Measurements from ENCODE around the gene CDC37. TPM values are rescaled to one million over a fixed set of nuclear protein-coding genes. Genes with fewer than 3 reads are reported as not detected.

The CDC37 gene
- total and polyA plus RNA-seq, 2 experiments from 2014 or later: 144 to 196 TPM

DNA sequence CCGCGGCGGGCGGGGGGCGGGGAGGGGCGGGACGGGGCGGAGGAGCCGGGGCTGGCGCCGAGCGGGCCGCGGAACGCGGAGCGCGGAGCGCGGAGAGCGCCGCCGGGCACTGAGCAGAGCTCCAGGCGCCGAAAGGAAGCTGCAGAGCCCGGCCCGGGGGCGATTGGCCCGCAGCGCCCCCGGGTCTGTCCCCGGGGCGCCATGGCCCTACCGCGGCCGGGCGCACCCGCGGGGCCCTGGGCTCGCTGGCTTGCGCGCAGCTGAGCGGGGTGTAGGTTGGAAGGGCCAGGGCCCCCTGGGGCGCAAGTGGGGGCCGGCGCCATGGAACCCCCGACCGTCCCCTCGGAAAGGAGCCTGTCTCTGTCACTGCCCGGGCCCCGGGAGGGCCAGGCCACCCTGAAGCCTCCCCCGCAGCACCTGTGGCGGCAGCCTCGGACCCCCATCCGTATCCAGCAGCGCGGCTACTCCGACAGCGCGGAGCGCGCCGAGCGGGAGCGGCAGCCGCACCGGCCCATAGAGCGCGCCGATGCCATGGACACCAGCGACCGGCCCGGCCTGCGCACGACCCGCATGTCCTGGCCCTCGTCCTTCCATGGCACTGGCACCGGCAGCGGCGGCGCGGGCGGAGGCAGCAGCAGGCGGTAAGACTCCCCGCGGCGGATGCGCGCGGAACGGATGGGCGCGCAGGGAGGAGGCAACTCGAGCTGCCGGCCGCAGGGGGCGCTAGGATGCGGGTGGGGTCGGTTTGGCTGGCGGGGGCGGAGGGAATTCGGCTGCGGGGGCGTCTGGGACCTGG lies 17.3 kb upstream of the CDC37 start, which contains the start of gene PDE4A:
Gene PDE4A (plus strand): TSS at position 95 of the 796 bp plus-strand sequence. CDS start 227 bp downstream, at position 322.
- peak within 1 kb of the TSS; percentile 83 for H3K4me2 ChIP-seq
- H3K79me2 ChIP-seq: no peaks in the 10 kb centered on the region
- H4K20me1 ChIP-seq (ENCODE audit: insufficient read depth, poor library complexity, severe bottlenecking): no peaks in the 10 kb centered on the region
- peak within 1 kb of the TSS; percentile 40 for H2AFZ ChIP-seq
- H3K9me2 ChIP-seq (replicated peaks; ENCODE audit: insufficient read depth): no peaks in the 10 kb centered on the region
- no peak within 1 kb of the TSS for H3K27ac ChIP-seq
- TF ChIP-seq EZH2 (IDR thresholded peaks at IDR 0.05; ENCODE audit: borderline replicate concordance) (no peak), EZH2phosphoT487 (IDR thresholded peaks at IDR 0.05; ENCODE audit: low read depth, severe bottlenecking, unreplicated experiment) (peak; percentile 26), CTCF (IDR thresholded peaks at IDR 0.05; ENCODE audit: poor library complexity) (peak; percentile 42)
- under 1% methylated on average over 55 of the region's 104 CpGs for WGBS (ENCODE audit: low lambda C conversion rate, missing lambda C conversion rate)
- peaks cover 91% of the 10 kb centered on the region for H3K27me3 ChIP-seq
- H3K4me1 ChIP-seq (ENCODE audit: insufficient read depth): peaks cover 20% of the 10 kb centered on the region
- no peaks in the 10 kb centered on the region for H3K9me3 ChIP-seq (ENCODE audit: low read depth)
- peak; percentile 45 for DNase-seq (ENCODE audit: low spot score)
- H3K36me3 ChIP-seq (replicated peaks; ENCODE audit: insufficient read depth, low read depth): no peaks in the 10 kb centered on the region
- H3K4me3 ChIP-seq: no peak within 1 kb of the TSS

- H3K4me3 ChIP-seq: no peak overlapping the region
- peak overlapping the region; percentile 83 for H3K4me2 ChIP-seq
- DNase-seq (ENCODE audit: low spot score): peak; percentile 28
- peak overlapping the region; percentile 40 for H2AFZ ChIP-seq
- peaks cover 89% of the 10 kb centered on the region for H3K27me3 ChIP-seq
- no peaks in the 10 kb centered on the region for H3K9me2 ChIP-seq (replicated peaks; ENCODE audit: insufficient read depth)
- H3K79me2 ChIP-seq: no peaks in the 10 kb centered on the region
- no peaks in the 10 kb centered on the region for H3K36me3 ChIP-seq (replicated peaks; ENCODE audit: insufficient read depth, low read depth)
- H3K4me1 ChIP-seq (ENCODE audit: insufficient read depth): peaks cover 20% of the 10 kb centered on the region
- 2% methylated on average over 51 of the region's 61 CpGs for WGBS (ENCODE audit: low lambda C conversion rate, missing lambda C conversion rate)
- H3K27ac ChIP-seq: no peak overlapping the region
- peak; percentile 41 for TF ChIP-seq EZH2phosphoT487 (IDR thresholded peaks at IDR 0.05; ENCODE audit: low read depth, severe bottlenecking, unreplicated experiment)
- peak; percentile 97 for TF ChIP-seq EZH2 (IDR thresholded peaks at IDR 0.05; ENCODE audit: borderline replicate concordance)
- TF ChIP-seq CTCF (IDR thresholded peaks at IDR 0.05; ENCODE audit: poor library complexity): no peak
- no peaks in the 10 kb centered on the region for H4K20me1 ChIP-seq (ENCODE audit: insufficient read depth, poor library complexity, severe bottlenecking)
- no peaks in the 10 kb centered on the region for H3K9me3 ChIP-seq (ENCODE audit: low read depth)
Observed at GRCh38 chr19:10419646-10420443, 16.5 kb upstream of the CDC37 start.

- Histone ChIP-seq H3K9me2 (replicated peaks; ENCODE audit: insufficient read depth) (no peaks in the 10 kb centered on the region), H4K20me1 (ENCODE audit: insufficient read depth, poor library complexity, severe bottlenecking) (no peaks in the 10 kb centered on the region), H2AFZ (peak overlapping the region; percentile 40), H3K4me2 (peak overlapping the region; percentile 83), H3K27ac (no peak overlapping the region), H3K4me1 (ENCODE audit: insufficient read depth) (peaks cover 16% of the 10 kb centered on the region), H3K36me3 (replicated peaks; ENCODE audit: insufficient read depth, low read depth) (no peaks in the 10 kb centered on the region), H3K9me3 (ENCODE audit: low read depth) (no peaks in the 10 kb centered on the region), H3K27me3 (peaks cover 84% of the 10 kb centered on the region), H3K79me2 (no peaks in the 10 kb centered on the region), H3K4me3 (no peak overlapping the region)
- DNase-seq (ENCODE audit: low spot score): peak; percentile 36
- no peak for TF ChIP-seq EZH2 (IDR thresholded peaks at IDR 0.05; ENCODE audit: borderline replicate concordance)
- TF ChIP-seq EZH2phosphoT487 (IDR thresholded peaks at IDR 0.05; ENCODE audit: low read depth, severe bottlenecking, unreplicated experiment): no peak
- no peak for TF ChIP-seq CTCF (IDR thresholded peaks at IDR 0.05; ENCODE audit: poor library complexity)
- WGBS (ENCODE audit: low lambda C conversion rate, missing lambda C conversion rate): 4% methylated on average over 8 of the region's 40 CpGs
Observed at GRCh38 chr19:10419200-10419645, 15.9 kb upstream of the CDC37 start.
